Measurements from ENCODE around the gene GALNT6.

Gene GALNT6

DNA sequence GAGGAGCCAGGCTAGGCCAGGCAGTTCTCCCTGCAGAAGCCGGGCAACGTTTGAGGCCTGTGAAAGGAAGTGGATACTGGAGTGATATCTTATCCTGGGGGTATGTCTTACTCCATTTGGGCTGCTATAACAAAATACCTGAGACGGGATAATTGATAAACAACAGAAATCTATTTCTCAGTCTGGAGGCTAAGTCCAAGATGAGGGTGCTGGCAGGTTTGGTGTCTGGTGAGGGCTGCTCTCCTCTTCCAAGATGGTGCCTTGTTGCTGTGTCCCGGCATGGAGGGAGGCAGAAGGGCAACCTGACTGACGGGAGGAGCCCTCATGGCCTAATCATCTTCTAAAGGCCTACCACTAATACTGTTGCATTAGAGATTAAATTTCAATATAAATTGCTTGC, 15.7 kb upstream of the GALNT6 start:
- in situ Hi-C loops (cut with HindIII; ENCODE audit: low sequenced_read_pairs) = no loop called here

DNA sequence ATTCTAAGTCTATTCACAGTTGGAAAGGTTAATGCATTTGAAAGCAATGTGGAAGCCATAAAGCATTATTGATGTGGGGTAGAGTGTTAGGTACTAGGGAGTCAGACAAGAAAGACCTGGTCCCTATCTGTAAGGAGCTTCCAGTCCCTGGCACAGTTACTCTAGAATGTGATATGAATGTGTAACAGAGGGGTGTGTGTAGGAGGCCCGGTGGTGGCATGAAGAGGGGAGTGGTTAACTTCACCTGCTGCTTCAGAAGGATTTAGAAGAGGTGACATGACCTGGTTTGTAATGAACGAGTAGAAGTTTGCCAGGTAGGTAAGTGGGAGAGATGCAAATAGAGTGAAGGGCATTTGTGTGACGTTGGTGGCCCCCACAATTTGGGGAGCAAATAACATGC, 15.1 kb upstream of the GALNT6 start:
- in situ Hi-C loops (cut with HindIII; ENCODE audit: low sequenced_read_pairs) = no loop called here

DNA sequence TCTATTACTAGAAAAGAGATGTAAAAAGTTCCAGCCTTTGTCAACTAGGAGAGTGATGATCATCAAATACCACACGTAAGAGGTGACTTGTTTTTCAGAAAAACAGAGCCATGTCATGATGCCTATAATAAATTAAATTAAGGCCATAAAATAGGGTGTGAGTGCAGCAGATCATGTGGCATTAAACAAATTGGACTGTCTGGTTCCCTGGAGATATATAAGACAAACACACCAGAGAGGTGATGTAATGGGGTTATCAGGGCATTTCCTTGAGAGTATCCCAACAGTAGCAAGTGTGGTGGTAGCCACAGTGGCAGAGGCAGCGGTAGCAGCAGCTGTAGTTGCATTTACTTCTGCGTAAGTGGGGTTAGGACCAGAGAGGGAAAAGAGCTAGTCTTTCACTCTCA, 14.6 kb upstream of the GALNT6 start:
- in situ Hi-C loops (cut with HindIII; ENCODE audit: low sequenced_read_pairs) = no loop called here

DNA sequence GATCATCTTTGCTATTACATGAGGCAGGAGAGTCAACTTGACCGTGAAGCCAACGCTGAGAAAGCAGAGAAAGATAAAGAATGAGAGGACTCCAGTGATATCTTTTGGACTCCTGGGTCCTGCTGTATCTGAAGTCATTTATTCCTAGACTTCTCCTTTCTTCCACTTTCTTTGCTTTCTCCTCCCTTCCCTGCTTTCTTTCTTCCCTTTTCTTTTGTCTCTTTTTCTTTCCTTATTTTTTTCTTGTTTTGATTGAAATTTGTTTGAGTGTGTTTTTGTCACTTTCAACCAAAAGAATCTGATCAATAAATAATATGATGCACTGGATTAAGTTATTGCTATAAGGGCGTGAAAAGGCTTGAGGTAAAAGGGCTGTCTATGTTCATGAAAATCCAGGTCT, 13.4 kb upstream of the GALNT6 start:
- in situ Hi-C loops (cut with HindIII; ENCODE audit: low sequenced_read_pairs) = no loop called here

DNA sequence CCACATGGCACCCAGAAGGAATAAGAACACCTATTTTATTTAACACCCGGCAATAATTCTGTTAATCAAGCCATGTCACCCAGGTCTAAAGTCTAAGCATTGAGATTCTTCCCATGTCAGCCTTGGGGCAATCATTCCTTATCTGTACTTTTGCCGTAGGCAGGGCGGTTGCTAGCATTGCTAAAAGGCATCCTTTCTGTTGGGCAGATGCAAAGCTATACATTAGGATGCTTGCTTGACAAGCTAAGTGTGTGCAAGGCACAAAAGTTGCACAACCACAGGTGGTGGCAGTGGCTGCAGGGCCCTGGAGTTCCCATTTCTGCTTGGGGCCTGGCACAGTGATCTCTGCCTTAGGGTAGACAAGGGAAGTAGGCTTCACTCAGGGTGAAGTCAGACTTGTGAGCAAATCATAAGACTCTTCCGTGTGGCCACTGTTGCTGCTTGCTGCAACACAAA, 12.5 kb upstream of the GALNT6 start:
- in situ Hi-C loops (cut with HindIII; ENCODE audit: low sequenced_read_pairs) = no loop called here

DNA sequence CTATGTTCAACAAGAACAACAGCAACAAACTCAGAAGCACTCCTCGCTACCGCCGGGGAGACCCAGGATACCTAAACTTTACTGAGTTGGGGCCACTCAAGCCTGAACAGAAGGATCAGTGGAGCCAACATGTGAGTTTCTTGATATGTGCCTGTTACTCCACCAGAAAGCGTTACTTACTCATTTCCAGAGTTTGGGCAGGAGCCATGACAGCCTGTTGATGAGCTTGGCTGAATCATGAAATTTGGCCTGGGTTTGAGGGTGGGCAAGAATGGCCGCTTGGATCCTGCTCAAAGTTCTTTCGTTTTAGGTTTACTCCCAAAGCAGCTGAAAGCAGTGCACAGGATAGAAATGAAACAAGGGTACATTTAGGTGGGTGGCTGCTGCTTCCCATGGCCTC, 12.0 kb upstream of the GALNT6 start:
- in situ Hi-C loops (cut with HindIII; ENCODE audit: low sequenced_read_pairs) = no loop called here

DNA sequence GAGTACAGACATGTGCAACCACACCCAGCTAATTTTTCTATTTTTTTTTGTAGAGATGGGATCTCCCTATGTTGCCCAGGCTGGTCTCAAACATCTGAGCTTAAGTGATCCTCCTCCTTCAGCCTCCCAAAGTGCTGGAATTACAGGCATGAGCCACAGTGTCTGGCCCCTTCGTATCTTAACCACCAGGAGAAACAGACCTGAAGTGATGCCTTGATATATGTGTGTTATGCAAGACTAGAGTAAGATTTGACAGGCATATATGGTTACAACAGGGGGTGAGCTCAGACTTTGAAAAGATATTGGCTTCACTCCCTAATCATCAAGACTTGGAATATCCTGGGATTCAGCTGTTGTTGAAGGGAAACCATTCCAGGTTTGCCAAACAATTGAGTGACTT, 10.7 kb upstream of the GALNT6 start:
- in situ Hi-C loops (cut with HindIII; ENCODE audit: low sequenced_read_pairs) = no loop called here

DNA sequence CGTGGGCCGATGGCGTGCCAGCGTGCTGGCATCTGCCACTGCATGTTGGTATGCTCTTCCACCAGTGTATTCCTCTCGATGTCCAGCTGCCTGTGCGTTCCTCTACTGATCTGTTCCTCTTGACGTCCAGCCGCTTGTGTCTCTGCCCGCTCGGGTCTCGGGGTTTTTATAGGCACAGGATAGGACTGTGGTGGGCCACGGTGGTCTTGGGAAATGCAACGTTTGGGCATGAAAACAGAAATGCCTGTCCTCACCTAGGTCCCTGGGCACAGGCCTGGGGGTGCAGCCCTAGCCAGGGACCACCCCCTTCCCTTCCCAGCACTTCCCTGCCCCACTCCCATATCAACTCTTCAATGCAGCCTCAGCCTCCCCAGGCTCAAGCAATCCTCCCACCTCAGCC, 10.3 kb upstream of the GALNT6 start:
- in situ Hi-C loops (cut with HindIII; ENCODE audit: low sequenced_read_pairs) = no loop called here

DNA sequence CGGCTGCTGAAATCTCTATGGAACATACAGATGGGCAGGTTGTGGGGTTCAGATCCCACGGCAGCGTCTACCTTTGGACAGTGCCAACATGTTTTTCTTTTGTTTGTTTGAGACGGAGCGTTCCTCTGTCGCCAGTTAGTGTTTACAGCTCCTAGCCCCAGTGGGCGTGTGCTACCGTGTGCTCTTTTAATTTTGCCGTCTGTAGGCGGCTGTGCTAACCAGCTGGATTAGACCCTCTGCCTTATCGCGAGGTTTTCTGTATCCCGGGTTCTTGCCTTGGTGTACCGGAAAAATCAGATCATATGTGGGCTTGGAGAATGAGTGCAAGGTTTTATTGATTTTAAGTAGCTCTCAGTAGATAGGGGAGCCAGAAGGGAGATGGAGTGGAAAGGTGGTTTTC, 9.8 kb upstream of the GALNT6 start:
- in situ Hi-C loops (cut with HindIII; ENCODE audit: low sequenced_read_pairs) = no loop called here

DNA sequence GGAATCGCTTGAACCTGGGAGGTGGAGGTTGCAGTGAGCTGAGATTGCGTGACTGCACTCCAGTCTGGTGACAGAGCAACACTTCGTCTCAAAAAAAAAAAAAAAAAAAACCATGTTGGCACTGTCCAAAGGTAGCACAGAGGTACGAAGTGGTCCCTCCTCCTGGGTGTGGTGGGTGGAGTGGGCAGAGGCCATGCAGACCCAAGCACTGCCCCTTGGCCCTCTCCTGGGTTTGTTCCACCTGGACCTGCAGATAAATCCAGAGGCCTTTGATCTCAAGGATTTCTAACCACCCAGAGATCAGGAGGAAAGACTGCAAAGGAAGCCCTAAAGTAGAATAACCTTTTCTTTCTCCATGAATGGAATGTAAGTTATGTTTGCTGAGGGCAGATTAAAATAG, 8.7 kb upstream of the GALNT6 start:
- in situ Hi-C loops (cut with HindIII; ENCODE audit: low sequenced_read_pairs) = no loop called here

DNA sequence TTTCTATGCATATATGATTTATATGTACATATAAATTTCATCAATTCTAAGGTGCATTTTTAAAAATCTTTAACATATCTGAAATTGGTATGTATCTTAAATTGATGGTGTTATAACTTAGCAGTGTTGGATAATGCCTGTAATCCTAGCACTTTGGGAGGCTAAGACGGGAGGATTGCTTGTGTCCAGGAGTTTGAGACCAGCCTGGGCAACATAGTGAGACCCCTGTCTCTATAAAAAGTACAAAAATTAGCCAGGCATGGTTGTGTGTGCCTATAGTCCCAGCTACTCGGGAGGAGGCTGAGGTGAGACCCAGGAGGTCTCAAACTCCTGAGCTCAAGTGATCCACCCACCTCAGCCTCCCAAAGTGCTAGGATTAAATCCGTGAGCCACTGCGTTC, 6.5 kb upstream of the GALNT6 start:
- in situ Hi-C loops (cut with HindIII; ENCODE audit: low sequenced_read_pairs) = no loop called here

DNA sequence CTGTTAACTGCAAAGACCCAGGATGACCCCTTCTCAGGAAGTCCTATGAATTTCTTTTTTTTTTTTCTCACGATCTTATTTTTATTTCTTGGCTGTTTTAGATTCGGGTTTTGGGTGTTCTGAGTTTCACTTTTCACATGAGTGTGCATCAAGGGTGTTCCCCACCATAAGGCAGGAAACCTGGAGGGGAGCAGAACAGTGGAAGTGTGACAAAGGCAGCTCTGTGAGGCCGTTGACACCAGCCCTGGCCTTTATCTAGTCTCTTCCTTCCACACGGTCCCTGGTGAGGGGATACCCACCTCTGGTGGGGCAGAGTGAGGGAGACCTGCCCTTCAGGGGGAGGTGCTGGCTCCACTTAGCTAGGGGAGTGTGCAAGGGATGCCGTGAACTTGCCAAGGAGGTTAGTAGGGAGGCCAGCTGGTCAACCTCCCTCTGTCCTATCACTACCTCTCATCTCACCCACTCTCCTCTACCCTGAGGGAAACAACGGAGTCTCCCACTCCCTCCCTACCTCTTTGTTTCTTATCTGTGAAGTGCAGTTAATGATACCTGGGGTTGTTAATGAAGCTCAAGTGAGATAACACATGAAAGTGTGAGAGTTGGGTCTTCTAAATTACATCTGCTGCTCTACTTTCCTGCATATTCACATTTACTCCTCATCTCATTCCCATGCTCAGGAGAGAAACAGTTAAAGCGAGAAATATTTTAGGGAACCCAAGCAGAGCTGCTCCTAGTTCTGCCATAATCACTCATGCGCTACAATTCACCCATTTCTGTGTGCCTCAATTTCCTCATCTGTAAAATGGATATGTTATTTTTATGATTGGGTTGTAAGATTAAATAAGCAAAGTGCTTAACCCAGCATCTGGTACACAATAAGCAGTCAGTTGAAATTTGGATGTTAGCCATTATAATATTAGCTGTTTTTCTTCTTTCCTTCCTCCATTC, 4.4 kb upstream of the GALNT6 start:
- in situ Hi-C loops (cut with HindIII; ENCODE audit: low sequenced_read_pairs) = no loop called here

DNA sequence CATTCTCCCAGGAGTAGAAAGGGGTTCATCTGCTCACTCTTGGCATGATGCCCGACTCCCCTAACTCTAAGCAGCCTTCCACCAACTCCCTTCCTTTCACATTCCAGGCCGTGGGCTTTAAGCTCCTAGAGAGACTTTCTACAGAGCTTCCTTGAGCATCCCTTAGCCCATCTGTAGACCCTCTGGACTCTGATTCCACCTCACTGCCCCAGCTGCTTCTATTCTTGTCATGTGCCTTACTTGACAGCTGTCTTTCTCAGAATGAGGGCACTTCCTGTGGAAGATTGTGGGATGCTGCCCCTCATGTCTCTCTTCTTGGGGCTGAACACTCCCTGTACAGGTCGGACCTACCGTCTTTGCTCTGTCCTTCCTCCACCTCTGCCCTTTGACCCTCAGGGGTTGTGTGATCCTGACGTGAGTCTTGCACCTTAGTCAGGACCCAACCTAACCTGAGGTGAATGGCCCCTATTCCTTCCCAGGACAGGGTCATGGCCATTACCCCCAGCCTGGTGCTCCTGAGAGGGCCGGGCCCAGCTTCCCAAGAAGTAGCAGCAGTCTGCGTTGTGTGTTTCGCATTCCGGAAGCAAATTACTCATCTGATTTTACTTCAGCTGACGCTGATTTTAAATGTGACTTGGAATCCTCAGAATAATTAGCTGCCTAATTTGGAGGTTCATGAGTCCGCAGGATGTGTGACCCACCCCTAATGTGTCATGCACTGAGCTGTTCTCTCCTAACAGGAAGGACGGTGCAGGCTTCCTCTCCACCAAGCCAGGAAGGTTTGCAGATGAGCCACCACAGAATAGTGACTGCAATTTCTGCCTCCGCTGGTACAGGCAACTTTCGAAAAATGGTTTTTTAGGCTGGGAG, 2.7 kb upstream of the GALNT6 start:
- in situ Hi-C loops (cut with HindIII; ENCODE audit: low sequenced_read_pairs) = no loop called here

DNA sequence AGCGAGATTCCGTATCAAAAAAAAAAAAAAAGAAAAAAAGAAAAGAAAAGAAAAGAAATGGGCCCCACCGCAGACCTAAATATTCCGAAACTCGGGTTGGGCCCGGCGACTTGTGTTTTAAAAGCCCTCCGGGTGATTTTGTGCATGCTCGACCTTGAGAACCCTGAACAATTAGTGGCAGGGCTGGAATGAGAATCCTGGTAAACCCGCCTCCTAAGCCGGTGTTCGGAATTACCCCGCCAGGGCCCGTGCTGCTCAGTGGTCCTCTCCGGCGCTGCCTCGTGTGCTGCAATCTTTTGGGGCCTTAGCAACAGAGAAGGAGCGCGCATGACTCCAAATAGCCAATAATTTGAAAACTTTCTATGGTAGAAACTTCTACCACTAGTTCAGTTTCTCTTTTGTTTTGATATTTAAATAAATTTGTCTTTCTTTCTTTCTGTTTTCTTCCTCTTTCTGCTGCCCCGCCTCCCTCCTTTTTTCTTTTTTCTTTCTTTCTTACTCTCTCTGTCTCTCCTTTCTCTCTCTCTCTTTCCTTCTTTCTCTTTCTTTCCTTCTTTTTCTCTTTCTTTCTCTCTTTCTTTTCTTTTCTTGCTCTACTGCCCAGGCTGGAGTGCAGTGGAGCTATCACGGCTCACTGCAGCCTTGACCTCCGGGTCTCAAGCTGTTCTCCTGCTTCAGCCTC, 1.5 kb upstream of the GALNT6 start:
- in situ Hi-C loops (cut with HindIII; ENCODE audit: low sequenced_read_pairs) = no loop called here

DNA sequence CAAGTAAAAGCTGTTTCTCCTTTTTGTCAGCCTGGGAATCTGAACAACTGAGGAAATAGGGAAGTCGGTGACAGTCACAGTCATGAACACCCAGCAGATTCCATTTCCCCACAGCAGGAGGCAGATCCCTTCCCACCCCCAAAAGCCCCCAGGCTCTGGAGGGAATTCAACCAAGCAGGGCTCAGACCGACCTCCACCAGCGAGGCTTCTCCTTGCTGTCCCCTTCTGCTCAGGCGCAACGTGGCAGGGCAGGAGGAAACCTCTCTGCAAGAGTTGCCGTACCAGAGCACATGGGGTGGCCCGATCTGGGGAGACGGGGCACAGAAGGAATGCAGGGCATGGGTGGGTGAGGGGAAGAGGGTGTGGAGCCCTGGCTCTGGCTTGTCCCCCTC, 319 bp downstream of the GALNT6 start:
- in situ Hi-C loops (cut with HindIII; ENCODE audit: low sequenced_read_pairs) = no loop called here

DNA sequence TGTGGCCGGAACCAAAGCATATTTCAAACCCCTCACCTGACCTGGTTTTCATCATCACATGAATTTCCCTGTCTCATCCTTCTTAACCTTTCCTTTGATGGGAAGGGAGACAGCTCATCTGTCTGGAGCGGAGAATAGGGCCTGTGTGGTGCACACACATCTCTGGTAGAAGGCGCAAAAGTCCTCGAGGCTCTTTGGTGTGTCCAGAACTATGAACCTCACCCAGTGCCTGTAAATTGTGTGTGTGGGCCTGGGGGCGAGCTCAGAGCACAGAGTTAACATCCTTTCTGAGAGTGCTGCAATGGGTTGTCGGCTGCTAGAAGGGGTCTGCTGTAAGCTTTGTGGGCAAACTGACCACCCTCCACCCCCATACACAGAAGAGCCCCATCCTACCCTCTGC, 749 bp downstream of the GALNT6 start:
- in situ Hi-C loops (cut with HindIII; ENCODE audit: low sequenced_read_pairs) = no loop called here

DNA sequence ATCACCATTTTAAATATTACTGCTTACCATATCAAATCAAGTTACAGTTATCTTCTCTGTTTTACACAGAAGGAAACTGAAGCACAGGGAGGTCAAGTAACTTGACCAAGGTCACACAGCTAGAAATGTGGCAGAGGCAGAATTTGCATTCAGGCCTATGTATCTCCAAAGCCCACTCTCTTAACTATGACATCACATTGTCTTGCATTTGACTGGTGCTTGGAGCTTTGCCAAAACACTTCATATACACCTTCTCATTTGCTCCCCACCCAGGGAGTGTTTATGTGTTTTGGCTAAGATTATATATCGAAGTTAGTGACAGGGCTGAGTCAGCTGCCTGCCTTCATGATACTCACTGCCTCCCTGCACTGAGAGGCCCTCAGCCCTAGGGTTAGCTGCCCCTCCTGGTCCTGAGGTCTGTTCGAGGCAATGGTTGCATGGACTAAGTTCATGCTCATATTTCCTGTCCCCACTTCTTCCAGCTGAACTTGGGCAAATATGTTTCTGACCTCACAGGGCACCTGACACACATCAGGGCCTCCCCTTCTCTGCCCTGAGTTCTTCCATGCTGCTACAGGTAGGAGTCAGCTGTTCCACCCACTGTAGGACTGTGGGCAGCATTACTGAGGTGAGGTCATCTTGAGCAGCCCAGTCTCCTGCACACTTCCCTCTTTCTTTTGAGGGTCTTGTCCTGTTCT, 1.8 kb downstream of the GALNT6 start:
- in situ Hi-C loops (cut with HindIII; ENCODE audit: low sequenced_read_pairs) = no loop called here

DNA sequence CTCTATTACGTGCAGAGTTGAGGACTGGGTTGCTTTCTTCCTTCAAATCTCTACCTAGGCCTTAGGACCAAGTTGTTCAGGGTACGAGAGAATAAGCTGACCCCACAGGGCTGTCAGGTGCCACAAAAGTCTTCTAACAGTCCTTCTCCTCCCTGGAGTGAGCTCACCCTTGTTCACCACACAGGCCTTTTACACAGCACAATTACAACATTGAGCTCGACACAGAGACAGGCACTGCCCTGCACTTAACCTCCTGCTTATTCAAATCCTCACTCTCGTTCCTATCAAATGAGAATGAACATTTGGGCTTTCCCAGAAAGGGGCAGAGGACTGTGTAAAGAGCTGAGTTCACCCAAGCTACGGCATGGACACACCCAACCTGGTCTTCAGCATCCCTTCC, 2.4 kb downstream of the GALNT6 start:
- in situ Hi-C loops (cut with HindIII; ENCODE audit: low sequenced_read_pairs) = no loop called here

DNA sequence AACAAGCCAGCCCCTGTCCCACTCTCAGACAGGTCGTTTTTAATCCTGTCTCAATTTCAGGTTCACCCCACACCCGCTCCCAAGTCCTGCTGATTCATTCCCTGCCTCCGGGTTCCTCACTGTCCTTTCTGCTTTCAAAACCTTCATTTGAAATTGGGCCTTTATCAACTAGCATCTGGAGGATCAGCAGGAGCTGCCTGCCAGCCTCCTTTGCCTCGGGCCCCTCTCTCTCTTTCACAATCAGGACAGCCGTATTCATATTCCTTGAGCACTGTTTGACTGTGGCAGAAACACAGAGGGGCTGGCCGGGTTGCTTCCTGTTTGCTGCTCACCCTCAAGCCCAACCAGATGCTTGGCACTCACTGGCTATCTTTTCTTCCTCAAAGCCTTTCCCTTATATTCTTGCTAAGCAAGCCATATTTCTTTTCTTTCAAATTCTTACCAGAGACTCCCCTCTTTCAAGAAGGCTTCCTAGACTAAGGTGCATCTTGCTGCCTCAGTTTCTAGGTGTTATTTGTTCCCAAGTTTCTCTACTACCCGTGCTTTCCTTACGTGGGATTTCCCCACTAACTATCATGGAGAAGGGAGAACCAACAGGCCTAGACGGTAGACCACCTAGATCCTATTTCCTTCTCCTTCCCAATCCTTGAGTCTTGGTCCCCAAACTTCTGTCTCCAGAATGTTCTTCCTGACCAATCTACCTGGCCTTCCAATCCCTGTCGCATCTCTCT, 3.0 kb downstream of the GALNT6 start:
- in situ Hi-C loops (cut with HindIII; ENCODE audit: low sequenced_read_pairs) = no loop called here

DNA sequence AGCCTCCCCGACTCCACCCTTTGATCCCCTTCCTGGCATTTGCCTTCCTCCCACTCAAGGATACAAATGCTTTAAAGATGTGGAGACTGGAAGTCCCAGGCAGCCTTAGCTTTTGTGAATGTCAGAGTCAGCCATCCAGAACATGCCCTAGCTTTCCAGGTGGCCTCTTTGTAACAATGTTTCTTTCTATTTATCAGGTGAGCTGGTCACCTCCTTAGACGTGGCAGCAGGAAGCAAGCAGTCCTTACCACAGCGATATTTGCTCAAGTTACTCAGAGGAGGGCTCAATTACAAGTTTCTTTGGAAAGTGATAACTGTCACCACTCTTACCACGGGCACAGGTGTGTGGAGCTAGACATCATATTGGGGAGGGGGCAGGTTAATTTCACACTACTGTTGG, 4.9 kb downstream of the GALNT6 start:
- in situ Hi-C loops (cut with HindIII; ENCODE audit: low sequenced_read_pairs) = no loop called here

Measured in DLD1 (cell line).